GM19372 (cell line): ENCODE results near the gene GHDC.
A peak's percentile ranks its signal among the peaks of the same experiment; 100 is the strongest.

Experiments
- ATAC-seq: cut with Tn5 transposase; IDR thresholded peaks from one replicate; pipeline ENCODE4 v1.9.1; 2021; ENCODE audit warnings: mild to moderate bottlenecking, low read depth, moderate library complexity; ENCODE audit not compliant: unreplicated experiment

GHDC gene

DNA sequence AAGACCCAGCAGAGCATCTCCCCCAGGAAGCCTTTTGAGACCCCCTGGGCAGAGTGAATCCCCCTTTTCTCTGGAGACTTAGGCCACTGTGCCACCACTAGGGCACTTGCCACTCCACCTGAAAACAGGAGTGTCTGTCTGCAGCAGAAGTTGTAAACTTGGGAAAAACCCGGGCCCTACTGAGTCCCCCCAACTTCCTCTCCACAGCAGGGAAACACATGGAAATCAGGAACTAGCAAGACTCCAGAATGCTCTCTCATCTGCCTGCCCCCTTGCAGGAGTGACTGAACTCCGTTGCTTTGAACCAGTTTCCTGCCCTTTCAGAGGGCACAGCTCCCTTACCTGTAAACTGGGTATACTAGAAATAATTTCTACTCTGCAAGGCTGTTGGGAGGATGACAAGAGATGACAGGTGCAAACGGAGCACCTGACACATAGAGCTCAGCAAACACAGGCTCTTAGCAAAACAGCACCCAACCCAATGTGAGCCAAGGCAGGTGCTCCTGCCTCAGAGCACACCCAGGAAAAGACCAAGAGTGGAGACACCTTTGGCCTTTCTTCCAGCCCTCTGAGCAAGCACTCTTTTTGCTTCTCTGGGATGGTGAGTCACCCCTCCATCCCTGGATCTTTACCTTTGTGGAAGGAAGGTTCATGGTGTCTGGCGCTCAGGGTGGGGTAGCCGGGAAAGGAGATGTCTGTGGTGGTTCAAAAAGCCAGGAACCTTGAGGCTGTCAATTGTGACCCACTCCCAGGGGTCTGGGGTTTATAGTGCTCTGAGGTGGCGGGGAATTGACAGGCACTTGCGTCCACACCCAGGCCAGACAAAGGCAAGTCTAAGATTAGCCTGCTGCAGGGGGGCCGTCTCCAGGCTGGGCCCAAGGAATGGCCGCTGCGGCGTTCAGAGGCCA, 9.3 kb downstream of the GHDC start, which contains the start of gene HCRT:
Gene HCRT, minus strand, starts transcription at position 740 of the 908 bp plus-strand sequence. Its CDS starts 87 bp downstream, at position 653.
- ATAC-seq = no peak

DNA sequence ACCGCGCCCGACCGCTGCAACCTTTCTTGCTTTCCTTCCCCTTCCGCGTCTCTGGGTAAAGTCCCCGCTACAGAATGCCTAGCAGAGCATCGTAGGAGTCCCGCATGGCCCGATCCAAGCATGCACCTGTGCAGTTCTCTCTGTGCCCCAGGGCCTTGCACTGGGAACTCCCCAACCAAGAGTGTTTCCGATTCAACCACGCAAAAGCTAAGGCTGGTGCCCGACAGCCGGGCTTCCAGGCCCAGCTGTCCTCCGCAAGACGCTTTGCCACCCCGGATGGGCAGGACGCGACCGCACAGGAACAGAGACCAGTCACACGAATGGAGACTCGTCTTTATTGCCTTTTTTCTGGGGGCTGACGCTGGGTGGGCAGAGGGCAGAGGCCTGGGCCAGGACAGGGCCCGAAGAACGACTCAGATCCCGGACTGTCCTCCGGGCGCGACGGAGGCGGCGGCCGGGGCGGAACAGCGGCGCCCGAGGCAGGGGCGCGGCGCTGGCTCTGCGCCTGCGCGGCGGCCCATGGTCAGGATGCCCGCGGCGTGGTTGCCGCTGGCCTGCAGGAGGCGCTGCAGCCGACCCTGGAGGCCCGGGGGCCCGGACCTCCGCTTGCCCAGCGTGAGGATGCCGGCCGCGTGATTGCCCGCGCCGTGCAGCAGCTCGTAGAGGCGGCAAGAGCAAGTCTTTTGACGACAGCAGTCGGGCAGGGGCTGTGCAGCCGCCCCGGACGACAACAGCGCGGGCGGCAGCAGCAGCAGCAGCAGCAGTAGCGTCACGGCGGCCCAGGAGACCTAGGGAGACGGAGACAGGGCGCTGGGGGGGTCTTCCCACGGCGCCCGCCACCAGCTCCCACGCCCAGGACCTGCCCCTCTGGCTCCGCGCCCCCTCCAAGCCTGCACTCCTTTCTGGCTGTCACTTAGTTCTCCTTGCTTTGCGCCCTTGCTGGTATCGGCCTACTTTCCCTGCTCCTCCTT, 10.3 kb downstream of the GHDC start:
- peak; percentile 59 for ATAC-seq

- no peak for ATAC-seq
Observed at GRCh38 chr17:42182927-42183734, 11.2 kb downstream of the GHDC start.

GRCh38 chr17:42181851-42182207, 12.5 kb downstream of the GHDC start:
- ATAC-seq = no peak

DNA sequence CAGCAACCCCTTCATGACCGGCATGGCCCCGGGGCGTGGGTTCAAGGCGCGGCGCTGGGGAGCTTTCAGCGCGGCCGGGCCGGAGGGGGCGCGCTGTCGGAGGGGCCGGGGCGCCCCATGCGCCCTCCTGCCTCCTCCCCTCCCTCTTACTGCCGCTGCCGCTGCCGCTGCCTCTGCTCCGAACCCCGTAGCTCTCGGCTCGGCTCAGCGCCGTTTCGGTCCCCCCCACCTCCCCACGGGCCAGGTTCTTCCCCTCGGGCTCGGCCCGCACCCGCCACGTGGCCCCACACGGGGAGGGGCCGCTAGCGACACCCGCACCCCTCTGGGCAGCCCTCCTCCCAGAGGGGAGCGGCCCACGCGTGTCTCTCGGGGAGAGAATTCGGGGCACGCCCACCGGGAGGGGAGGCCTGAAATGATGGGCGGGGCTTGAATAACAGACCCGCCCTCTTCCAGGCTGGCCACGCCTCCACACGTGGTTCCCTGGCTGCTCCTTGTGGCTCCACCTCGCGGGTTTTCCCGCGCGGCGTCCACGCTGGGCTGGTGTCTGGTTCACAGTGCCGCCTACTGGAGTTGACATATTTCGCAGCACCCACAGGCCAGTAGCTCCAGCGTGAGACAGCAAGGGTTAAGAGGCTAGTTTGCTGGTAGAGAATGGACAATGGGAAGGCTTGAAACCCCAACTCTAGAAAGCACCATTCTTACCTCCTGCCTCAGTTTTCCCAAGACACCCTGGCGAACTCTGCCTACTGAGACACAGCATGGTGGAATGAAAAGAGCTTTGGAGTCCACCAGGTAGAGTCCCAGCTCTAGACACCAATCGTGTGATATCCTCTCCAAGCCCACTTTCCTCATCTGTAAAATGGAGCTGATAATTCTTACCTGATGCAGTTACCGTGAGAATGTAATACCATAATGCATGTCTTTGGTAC, 13.1 kb downstream of the GHDC start, which contains the start of gene KCNH4:
Gene KCNH4, minus strand, starts transcription at position 221 of the 929 bp plus-strand sequence. Its CDS starts 197 bp downstream, at position 24.
- peak; percentile 43 for ATAC-seq

DNA sequence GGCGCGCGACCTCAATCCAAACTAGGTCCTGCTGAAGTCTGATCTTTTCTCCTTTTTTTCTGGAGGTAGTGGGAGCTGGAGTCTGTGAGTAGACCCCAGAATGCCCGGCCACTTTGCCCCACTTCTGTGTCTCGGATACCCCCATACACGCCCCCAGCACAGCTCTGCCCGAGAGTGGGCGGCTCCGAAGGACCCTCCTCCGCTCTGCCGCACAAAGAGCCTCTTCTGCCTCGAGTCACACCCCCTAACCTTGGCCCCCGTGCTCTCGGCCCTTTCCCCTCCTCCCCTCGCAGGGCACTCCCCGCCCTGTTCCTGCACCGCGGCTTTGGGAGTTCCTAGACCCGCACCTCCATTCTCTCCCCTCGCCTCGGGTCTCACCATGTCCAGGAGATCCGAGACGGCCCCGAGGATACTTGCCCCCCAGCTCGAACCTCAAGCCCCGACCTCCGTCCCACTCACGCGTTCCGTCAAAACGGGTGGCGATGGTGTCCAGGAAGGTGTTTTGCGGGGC, 13.8 kb downstream of the GHDC start:
- ATAC-seq = no peak

- no peak for ATAC-seq
Observed at GRCh38 chr17:42179911-42180410, 14.3 kb downstream of the GHDC start.

- ATAC-seq = no peak
Observed at GRCh38 chr17:42179335-42179734, 15.0 kb downstream of the GHDC start.

- no peak for ATAC-seq
Observed at GRCh38 chr17:42178817-42179216, 15.5 kb downstream of the GHDC start.

- ATAC-seq = no peak
Observed at GRCh38 chr17:42177684-42178083, 16.6 kb downstream of the GHDC start.

- no peak for ATAC-seq
Observed at GRCh38 chr17:42174126-42174783, 20.0 kb downstream of the GHDC start.

DNA sequence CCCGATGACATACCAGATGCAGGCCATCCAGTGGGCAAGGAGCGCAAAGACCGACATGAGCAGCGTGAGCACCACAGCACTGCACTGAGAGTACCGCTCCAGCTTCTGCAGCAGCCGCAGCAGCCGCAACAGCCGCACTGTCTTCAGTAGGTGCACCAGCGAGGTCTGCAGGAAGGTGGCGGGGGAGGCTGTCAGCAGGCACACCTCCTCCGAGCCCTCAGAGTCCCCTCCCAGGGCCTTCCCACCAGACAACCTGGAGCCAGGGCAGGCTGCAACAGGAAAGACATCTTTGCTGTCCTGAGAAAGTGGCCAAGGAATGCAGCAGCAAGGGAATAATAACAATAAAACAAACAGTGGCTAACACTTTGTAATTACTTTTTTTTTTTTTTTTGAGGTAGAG, 22.5 kb downstream of the GHDC start:
- ATAC-seq = no peak

- no peak for ATAC-seq
Observed at GRCh38 chr17:42169351-42169750, 24.9 kb downstream of the GHDC start.

DNA sequence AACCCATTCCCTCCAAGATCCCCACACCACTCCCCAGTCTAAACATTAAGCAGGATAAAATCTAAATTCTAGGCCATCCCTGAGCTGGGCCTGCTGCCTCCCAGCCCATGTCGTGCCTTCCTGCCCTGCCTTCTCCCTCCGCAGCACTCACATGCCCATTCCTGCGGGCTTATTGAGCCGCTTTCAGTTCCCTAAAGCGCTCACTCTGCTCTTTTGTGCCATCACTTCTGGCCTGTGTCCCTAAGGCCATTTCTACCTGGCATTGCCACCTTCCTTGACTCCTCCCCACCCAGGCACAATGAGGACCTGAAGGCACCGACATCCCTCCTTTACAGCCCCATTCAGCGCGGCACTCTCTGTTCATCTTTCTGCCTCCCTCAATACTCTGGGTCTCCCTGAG, 26.5 kb downstream of the GHDC start:
- ATAC-seq = no peak

DNA sequence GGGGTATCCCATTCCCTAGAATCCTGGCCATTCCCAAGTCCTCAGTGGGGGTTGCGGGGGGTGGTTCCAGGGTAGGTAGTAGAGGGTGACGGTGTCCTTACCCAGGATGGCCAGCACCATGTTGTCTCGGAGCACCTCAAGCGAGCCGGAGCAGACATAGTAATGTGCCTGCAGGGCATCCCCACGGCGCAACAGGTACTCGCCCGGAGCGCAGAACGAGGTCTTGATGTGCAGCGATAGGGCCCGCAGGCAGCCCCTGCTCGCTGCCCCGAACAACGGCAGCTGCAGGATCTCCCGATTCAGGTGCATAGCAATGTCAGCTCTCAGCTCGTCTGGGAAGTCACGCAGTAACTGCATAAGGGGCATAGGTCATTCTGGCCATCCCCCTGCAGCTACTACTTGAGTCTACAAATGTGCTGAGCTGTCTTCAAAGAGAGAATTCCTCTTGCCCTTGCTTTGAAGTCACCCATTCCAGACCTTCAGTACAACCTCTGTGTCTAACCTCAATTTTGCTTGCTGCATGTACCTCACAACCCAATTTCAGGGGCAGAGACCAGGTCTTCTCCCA, 28.0 kb downstream of the GHDC start:
- no peak for ATAC-seq

DNA sequence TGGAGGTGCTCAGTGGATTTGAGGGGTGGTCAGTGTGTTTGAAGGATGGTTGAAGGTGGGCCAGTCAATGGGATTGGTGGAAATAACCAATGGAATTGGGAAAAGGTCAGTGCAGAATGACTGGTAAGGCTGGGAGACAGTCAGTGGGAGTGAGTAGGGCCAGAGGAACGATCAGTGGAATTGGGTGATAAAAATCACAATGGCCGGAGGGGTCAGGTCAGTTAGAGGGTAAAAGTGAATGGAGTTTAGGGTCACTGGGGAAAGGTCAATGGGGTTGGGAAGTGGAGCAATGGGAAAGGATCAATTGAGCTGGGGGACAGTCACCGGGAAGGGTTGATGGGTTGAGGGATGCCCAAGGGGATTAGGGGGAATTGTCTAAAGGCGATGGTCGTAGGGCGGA, 28.5 kb downstream of the GHDC start:
- no peak for ATAC-seq

- no peak for ATAC-seq
Observed at GRCh38 chr17:42163696-42164407, 30.4 kb downstream of the GHDC start.
